HL-60 (cell line): ENCODE data around the gene PDE11A.

Experiments
- DNase-seq, 2 experiments: peaks; one replicate each; pipeline ENCODE4 v3.0.0-alpha.2; 2010 to 2020; ENCODE audit warnings: low read depth in 1 of 2, low spot score in 1 of 2
- H3K27ac ChIP-seq: fragments of 250-450 bp; sonication (Bioruptor Pico); replicated peaks from 2 replicates; pipeline ENCODE4 v1.5.1; 2020; ENCODE audit warnings: mild to moderate bottlenecking, moderate library complexity
- H3K27me3 ChIP-seq: fragments of 250-450 bp; sonication (Bioruptor Pico); 2 replicates; pipeline ENCODE4 v1.5.1; 2021; ENCODE audit warnings: mild to moderate bottlenecking, moderate library complexity; ENCODE audit not compliant: insufficient read depth, poor library complexity, severe bottlenecking
- H3K4me3 ChIP-seq: replicated peaks from 2 replicates; pipeline ENCODE4 v1.5.1; 2011; ENCODE audit warnings: mild to moderate bottlenecking, control low read depth, low read length; ENCODE audit not compliant: insufficient read depth
- CTCF ChIP-seq: IDR thresholded peaks from one replicate; pipeline ENCODE4 v1.5.1; 2011; ENCODE audit warnings: low read length, control low read depth, inconsistent platforms; ENCODE audit not compliant: insufficient read depth
- GABPA ChIP-seq: IDR thresholded peaks from 2 replicates; pipeline ENCODE4 v1.6.1; 2012; ENCODE audit warnings: low read depth
- POLR2AphosphoS5 ChIP-seq: IDR thresholded peaks from 2 replicates; pipeline ENCODE4 v1.6.1; 2012; ENCODE audit warnings: low read depth
- REST ChIP-seq: IDR thresholded peaks from 2 replicates; pipeline ENCODE4 v1.6.1; 2012; ENCODE audit warnings: low read depth; ENCODE audit not compliant: insufficient replicate concordance
- SPI1 ChIP-seq: IDR thresholded peaks from 2 replicates; pipeline ENCODE4 v1.6.1; 2012; ENCODE audit warnings: low read depth, mild to moderate bottlenecking, borderline replicate concordance

PDE11A gene

GRCh38 chr2:177746358-177746757 is 326.2 kb downstream of the PDE11A start:
- DNase-seq = no peak
- Histone ChIP-seq H3K27me3 (no peaks in the 10 kb centered on the region), H3K4me3 (no peak overlapping the region), H3K27ac (no peak overlapping the region)
- TF ChIP-seq CTCF = no peak
- TF ChIP-seq REST = no peak
- TF ChIP-seq SPI1 = no peak
- no peak for TF ChIP-seq GABPA
- no peak for TF ChIP-seq POLR2AphosphoS5

- Histone ChIP-seq H3K4me3 (no peak overlapping the region), H3K27me3 (no peaks in the 10 kb centered on the region), H3K27ac (no peak overlapping the region)
- TF ChIP-seq SPI1 (no peak), CTCF (no peak), REST (no peak), GABPA (no peak), POLR2AphosphoS5 (no peak)
- no peak for DNase-seq
These were observed 327.0 kb downstream of the PDE11A start for GRCh38 chr2:177745531-177745930.

GRCh38 chr2:177742851-177743250 is 329.7 kb downstream of the PDE11A start:
- H3K4me3 ChIP-seq = no peak overlapping the region
- no peaks in the 10 kb centered on the region for H3K27me3 ChIP-seq
- TF ChIP-seq SPI1 (no peak), CTCF (no peak), POLR2AphosphoS5 (no peak), GABPA (no peak), REST (no peak)
- DNase-seq = no peak
- H3K27ac ChIP-seq = no peak overlapping the region
